ENCODE results near the gene PROCA1.
"Not testable (repeated sequence)": the region's sequence is repeated elsewhere in the genome, so short reads cannot be mapped to it uniquely, and the experiment has no call there.

The PROCA1 gene

GRCh38 chr17:28726627-28727491, 15.2 kb upstream of the PROCA1 start:
- FAIRE-seq = peak; percentile 94
- DNase-seq (ENCODE audit: insufficient read length, low spot score) = peak; percentile 94

GRCh38 chr17:28726226-28726626, 14.5 kb upstream of the PROCA1 start, which contains the start of gene TLCD1:
Gene TLCD1, minus strand, starts transcription at chr17:28726233. Its CDS starts 136 bp downstream, at chr17:28726097.
- DNase-seq (ENCODE audit: insufficient read length, low spot score) = peak; percentile 80
- no peak for FAIRE-seq

- DNase-seq (ENCODE audit: insufficient read length, low spot score) = peak; percentile 39
- no peak for FAIRE-seq
These were observed 14.1 kb upstream of the PROCA1 start for GRCh38 chr17:28725660-28726225.

GRCh38 chr17:28725166-28725659, 13.5 kb upstream of the PROCA1 start:
- FAIRE-seq (no peak), DNase-seq (ENCODE audit: insufficient read length, low spot score) (no peak)

GRCh38 chr17:28724500-28725165, 12.9 kb upstream of the PROCA1 start:
- FAIRE-seq = no peak

DNA sequence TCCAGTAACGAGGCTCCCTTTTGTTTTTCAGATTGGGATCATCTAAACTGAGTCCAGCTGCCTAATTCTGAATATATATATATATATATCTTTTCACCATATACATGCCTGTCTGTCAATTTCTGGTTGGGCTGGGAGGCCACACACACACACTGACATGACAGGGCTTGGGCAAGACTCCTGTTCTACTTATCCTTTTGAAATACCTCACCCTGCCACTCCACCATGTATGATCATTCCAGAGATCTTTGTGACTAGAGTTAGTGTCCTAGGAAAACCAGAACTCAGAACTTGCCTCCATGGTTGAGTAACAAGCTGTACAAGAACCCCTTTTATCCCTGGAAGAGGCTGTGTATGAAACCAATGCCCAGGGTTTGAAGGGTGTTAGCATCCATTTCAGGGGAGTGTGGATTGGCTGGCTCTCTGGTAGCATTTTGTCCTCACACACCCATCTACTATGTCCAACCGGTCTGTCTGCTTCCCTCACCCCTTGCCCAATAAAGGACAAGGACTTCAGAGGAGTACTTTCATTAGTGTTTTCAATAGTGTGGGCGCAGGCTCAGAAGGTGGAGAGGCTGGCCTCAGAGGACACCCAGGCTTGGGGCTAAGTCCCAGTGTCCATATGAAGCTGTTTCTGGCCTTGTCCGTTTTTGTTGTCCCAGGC, 12.3 kb upstream of the PROCA1 start:
- not testable (repeated sequence) for DNase-seq (ENCODE audit: insufficient read length, low spot score); FAIRE-seq

More at GRCh38 chr17:28724500-28725165, 12.9 kb upstream of the PROCA1 start:
- DNase-seq (ENCODE audit: insufficient read length, low spot score) = no peak

DNA sequence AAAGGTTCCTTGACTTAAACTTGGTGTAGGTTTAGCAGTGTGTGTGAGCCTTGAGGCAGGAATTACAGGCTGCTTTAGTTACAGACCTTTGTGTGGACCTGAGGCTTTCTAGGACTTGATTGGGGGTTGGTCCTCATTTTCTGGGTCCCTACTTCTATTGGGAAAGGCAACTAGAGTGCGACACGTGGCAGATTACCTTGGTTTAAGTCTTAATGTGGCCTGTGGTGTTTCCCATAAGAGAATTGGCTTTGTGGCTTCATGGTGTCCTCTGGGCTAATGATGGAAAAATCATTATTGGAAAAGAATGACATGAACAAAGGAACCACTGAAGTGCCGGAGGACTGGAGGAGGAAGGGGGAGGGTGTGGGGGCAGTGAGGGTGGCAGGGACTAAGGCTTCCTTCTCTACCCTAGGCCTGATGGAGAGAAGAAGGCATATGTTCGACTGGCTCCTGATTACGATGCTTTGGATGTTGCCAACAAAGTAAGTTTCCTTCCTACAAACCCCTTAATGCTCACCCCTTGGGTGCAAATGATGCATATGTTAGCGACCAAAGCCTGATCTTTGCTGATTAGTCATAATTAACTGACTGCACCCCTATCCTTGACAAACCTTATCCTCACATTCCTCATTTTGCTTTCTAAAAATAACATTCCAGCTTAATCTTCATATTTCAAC, 11.6 kb upstream of the PROCA1 start:
- DNase-seq (ENCODE audit: insufficient read length, low spot score) = no peak
- FAIRE-seq = no peak

- FAIRE-seq (no peak), DNase-seq (ENCODE audit: insufficient read length, low spot score) (no peak)
These were observed 10.9 kb upstream of the PROCA1 start for GRCh38 chr17:28722417-28723158.

DNA sequence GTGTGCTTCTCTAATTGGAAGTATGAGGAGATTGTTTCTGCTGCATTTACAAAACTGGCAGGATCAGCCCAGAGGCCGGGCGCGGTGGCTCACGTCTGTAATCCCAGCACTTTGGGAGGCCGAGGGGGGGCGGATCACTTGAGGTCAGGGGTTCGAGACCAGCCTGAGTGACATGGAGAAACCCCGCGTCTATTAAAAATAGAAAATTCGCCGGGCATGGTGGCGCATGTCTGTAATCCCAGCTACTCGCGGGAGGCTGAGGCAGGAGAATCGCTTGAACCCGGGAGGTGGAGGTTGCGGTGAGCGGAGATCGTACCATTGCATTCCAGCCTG, 9.3 kb upstream of the PROCA1 start:
- DNase-seq (ENCODE audit: insufficient read length, low spot score); FAIRE-seq: not testable (repeated sequence)

GRCh38 chr17:28720247-28720996, 8.7 kb upstream of the PROCA1 start:
- DNase-seq (ENCODE audit: insufficient read length, low spot score) = no peak

DNA sequence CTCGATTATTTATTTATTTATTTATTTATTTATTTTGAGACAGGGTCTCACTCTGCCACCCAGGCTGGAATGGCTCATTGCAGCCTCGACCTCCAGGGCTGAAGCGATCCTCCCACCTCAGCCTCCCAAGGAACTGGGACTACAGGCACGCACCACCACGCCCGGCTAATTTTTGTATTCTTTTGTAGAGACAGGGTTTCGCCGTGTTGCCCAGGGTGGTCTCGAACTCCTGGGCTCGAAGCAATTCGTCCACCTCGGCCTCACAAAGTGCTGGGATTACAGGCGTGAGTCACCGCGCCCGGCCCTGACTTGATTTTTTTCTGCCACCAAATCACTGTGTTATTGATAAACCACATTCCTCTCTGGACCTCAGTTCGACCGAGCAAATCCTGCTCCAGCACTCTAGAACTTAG, 7.3 kb upstream of the PROCA1 start:
- no peak for FAIRE-seq
- DNase-seq (ENCODE audit: insufficient read length, low spot score) = no peak

More at GRCh38 chr17:28720247-28720996, 8.7 kb upstream of the PROCA1 start:
- no peak for FAIRE-seq

DNA sequence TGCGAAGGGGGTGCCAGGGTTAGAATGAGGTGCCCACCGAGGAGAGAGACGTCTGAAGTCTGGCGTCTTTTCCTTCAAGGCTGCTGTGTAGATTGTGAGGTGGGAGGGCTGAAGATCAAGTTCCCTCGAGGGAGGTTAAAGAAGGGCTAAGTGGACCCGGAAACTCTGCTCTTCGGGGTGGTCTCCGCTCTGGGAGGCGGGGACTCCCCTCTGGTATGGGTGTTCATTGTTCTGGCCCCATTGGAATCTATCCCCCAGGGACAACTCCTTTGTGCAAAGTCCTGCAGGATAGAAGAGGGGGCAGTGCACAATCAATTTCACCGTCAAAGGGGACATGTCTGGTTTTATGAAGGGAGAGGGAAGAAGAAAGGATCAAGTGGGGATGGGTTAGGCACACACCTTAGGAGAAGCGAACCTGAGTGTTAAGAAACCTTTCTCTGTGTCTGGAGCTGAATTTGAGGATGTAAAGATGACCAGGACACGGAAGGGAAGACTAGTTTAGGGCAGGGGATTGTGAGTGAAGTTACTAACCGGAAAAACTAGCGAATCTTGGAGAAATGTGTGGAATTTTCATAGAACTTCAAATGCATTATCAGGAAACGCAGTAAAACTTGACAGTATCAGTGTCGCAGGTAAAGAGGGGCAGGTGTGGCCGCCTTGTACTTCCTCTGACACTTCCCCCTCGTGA, 6.8 kb upstream of the PROCA1 start:
- FAIRE-seq (no peak), DNase-seq (ENCODE audit: insufficient read length, low spot score) (no peak)

- DNase-seq (ENCODE audit: insufficient read length, low spot score) (peak; percentile 84), FAIRE-seq (peak; percentile 86)
These were observed 6.1 kb upstream of the PROCA1 start, which contains the start of gene RAB34 for GRCh38 chr17:28717578-28718332. Gene RAB34, minus strand, starts transcription at chr17:28717868. Its CDS starts 602 bp downstream, at chr17:28717266.

DNA sequence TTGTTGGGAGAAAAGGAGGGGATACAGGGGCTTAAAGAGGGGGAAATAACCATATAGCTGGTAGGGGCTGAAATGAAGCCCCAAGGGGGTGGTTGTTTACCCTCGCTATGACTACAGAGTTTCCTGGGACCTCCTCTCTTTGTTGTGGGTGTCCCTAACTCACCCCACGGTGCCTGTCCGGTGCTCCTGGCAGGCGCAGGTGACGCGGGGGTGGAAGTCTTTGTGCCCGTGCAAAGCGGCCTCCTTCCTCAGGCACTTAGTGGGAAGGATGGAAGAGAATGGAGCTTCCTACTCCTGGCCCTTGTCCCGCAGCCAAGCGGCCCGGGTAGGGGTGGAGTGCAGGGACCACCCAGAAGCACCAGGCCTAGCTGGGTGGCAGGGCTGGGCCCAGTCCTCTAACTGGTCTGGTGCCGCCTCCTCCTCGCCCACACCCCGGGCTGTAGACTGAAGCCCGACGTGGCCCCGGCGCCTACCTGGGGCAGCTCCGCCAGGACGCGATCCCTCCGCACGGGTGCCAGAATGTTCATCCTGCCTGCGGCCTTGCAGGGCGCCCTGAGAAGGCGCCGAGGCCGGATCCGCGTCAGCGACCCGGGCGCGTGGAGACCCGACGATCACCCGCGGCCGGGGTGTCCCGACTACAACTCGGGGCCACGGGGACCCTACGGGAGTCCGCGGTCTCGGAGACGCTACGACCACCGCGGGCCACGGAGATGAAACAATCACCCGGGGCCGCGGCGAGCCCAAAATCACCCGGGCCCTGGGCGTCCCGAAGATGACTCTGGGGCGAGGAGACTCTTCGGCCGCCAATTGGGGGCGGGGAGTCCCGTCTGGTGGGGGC, 5.3 kb upstream of the PROCA1 start:
- DNase-seq (ENCODE audit: insufficient read length, low spot score) (no peak), FAIRE-seq (peak; percentile 13)

- DNase-seq (ENCODE audit: insufficient read length, low spot score) (no peak), FAIRE-seq (no peak)
These were observed 3.5 kb upstream of the PROCA1 start for GRCh38 chr17:28715217-28715616.

DNA sequence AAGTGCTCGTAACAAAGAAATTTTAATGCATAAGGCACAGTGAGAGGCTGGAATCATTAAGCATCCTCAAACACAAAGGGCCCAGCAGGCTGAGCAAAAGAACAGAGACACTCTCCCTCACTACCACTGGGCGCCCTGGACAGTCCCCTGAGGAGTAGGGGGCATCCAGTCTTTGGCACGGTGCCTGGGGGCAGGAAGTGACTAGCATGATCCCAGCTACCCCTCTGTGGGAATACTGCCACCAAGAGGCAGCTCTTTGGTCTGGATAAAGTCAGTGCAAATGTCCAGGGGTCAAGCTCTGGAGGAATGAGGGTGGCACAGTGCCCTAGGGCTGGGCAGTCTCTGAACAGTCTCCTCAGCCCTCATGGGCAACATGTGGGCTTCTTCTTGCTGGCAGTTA, 2.6 kb upstream of the PROCA1 start:
- DNase-seq (ENCODE audit: insufficient read length, low spot score) (no peak), FAIRE-seq (no peak)
